Fibroblast of skin of left biceps (primary cell): ENCODE measurements around the gene CELF3.

ENCODE experiments used
- DNase-seq, 2 experiments: peaks; one replicate each; pipeline ENCODE4 v3.0.0-alpha.2; 2013; ENCODE audit warnings: low read depth in 2 of 2

The CELF3 gene

DNA sequence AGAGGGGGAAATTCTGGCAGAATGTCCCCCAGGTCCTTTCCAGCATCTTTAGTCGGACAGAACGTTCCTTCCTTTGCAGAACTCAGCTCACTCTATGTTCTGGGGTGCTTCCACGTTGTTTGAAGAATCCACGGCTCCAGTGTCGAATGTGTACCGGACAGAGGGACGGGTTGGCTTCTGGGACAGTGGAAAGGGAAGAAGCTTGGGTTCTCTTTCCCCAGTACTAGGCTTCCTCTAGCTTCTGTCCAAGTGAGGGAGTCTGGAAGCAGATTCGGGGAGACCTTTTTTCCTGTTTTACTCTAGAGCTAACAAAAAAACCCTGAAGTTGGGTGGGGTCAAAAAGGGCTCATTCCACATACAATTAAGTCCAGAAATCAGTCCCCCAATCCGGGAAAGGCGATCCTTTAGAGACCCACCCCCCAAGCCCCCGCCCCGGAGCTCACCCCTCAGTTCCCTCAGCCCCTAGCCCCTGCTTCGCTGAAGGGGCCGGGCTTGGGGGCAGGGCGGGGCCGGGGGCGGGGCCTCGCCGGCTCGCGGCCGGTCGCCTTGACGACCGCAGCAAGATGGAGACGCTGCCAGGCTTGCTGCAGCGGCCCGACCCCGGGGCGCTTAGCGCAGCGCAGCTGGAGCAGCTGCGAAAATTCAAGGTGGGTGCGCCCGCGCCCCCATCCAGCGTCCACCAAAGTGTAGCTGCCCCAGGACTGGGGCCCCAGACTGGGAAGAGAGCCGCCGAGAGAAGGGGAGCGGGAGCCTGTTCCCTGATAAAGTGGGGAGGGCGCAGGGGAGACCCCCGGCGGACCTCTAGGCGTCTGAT lies 4.6 kb upstream of the CELF3 start, which contains the start of gene RIIAD1:
Gene RIIAD1, plus strand, starts transcription at position 549 of the 814 bp plus-strand sequence. Its CDS starts 15 bp downstream, at position 564.
- DNase-seq, result no peak

DNA sequence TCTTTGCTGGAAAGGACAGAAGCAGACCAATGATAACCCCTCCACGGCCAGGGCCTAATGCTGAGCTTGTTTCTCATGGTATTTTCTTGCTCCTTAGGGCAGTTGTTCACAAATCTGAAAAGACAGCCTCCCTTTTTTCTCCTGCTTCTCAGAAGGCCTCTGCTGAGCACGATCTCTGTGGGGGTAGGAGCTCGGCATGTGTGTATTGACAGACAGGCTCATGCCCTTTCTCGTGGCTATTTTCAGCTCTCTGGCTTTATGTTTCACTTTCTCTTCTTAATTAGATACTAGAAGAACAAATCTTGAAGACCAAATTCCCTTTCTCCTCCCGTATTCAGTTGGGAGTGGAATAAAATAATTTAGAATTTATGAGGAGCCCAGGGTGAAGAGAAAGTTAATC lies 4.0 kb upstream of the CELF3 start:
- no peak for DNase-seq

GRCh38 chr1:151720125-151720524 lies 3.5 kb upstream of the CELF3 start:
- DNase-seq, result no peak

- DNase-seq, result no peak
Observed at GRCh38 chr1:151718666-151719065, 2.1 kb upstream of the CELF3 start.

GRCh38 chr1:151718011-151718431 lies 1.4 kb upstream of the CELF3 start:
- no peak for DNase-seq

DNA sequence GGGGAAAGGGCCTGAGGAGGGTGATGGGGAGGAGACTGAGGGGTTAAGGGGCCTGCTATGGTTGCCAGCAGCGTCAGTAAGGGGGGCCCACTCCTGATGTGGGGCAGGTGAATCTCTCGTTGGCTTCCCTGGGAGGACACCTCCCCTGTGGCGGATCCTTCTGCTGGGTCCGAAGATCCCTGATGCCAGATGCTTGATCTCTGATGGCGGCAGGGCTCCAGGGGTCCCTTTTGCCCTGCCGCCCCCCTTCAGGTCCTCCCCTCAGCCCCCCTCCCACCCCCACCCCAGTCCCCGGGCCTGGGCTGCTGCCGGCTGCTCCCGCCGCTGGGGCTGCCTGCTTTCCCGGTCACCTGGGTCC lies 219 bp downstream of the CELF3 start:
- no peak for DNase-seq

- DNase-seq, result no peak
Observed at GRCh38 chr1:151715726-151716404, 738 bp downstream of the CELF3 start.

DNA sequence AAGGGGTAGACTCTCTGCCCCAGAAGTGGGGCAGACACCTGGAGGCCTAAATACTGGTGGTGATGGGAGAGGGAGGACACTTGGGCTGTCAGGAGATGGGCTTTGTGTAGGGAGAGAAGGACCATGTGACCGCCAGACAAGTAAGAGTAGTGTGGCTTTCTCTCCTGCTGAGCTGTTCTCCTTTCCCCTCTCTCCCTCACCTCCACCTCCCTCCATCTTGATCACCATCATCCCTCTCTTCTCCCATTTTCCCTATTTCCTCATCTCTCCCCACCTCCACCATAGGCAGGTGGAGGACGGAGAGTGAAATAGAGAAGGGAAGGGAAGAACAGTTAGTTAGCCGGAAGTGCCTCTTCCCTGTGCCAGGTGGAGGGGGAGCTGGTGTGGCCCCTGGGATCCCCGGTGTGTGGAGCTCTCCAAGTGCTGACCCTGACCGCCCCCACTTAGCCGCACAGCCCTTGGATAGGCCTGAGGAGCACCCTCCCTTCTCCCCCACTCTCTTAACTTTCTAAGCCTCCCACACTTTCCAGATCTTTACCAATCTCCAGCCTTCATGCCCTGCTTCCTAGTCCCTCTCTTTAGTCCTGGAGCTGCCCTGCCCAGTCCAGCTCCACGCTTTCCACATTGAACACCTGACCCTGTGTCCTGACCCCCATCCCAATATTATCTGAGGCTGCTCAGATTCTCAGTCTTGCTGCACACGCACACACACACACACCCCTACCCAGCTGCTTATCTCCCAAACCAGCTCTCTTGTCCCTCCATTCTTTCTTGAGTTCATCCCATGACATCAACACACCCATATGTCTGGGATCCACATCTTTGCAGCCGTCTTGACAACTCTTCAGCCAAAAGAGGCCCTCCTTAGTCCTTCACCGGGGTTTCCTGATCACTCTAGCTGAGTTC lies 1.5 kb downstream of the CELF3 start:
- DNase-seq, result no peak

DNA sequence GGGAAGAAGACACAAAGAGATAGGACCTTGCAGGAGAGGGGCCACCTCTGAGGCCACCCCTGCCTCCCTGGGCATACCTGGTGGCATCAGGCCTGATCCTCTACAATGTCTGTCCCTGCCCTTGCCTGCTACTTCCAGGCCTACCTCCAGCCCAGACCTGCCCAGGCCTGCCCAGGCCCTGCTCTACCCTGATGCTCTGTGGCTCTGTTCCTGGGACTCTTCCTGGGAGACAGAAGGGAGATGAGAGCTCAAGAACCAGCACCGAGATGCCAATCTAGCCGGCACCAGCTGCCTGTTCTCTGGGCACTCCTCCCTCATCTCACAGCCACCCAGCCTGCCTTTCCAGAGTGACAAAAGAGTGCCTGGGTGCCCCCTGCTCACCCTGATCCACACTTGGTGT lies 2.7 kb downstream of the CELF3 start:
- no peak for DNase-seq

GRCh38 chr1:151713044-151713443 lies 3.6 kb downstream of the CELF3 start:
- no peak for DNase-seq

- DNase-seq, result no peak
Observed at GRCh38 chr1:151711951-151712350, 4.7 kb downstream of the CELF3 start.

- DNase-seq, result no peak
Observed at GRCh38 chr1:151711044-151711800, 5.4 kb downstream of the CELF3 start.

- DNase-seq, result no peak
Observed at GRCh38 chr1:151710187-151710840, 6.3 kb downstream of the CELF3 start.

DNA sequence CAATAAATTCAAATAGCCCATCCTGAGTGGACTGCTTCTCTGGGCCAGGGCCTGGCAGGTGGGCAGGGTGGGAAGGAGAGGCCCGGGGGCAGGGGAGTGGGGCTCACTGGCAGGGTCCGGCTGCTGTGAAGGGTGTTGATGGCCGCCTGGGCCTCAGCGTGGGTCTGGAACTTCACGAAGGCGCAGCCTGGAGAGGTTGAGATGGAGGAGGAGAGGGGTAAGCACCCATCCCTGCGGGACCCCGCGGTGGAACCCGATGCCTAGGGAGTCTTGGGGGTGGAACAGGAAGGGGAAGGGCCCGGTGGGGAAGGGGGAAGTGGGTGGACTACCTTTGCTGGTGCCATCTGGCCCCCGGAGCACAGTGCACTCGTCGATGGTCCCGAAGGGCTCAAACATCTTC lies 7.7 kb downstream of the CELF3 start:
- DNase-seq, result no peak

- DNase-seq, result no peak
Observed at GRCh38 chr1:151707541-151708065, 9.0 kb downstream of the CELF3 start.

DNA sequence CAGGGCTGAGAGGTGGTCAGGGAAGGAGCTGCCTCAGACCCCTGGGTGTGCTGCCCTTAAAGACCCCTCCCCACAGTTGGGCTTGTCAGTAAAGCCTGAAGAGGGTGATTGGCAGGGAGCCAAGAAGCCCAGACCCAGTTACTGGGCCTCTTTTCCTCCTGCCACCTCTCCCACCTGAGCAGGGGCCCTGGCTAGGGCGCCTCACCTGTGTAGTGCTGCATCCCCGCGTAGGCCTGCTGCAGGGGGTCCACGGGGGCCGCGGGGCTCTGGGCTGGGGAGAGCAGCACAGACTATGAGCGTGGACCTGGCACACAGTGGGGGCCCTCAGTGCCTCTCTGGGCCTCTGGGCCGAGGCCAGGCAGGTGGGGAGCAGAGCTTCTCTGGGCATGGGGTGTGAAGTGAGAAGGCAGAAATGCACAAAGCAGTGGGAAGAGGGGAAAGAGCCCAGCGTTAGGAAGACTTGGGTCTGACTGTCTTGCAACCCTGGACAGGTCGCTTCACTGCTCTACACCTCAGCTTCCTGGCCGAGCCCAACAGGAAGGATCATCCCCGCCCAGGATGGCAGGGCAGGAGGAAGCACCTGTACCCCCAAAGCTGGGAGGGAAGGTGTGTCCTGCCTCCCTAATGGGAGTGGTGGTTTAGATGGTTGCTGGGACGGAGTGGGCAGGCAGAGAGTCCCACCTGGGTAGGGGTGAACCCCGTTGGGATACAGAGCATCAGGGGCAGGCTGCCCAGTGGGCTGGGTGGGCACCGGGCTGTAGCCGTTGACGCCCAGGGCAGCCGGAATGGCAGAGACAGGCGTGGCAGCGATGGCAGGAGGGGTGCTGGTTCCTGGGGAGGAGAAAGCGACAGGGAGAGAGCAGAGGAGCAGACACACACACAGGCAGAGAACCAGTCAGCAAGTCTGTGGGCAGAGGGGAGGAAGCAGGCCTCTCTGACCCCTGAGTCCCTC lies 9.9 kb downstream of the CELF3 start:
- no peak for DNase-seq

DNA sequence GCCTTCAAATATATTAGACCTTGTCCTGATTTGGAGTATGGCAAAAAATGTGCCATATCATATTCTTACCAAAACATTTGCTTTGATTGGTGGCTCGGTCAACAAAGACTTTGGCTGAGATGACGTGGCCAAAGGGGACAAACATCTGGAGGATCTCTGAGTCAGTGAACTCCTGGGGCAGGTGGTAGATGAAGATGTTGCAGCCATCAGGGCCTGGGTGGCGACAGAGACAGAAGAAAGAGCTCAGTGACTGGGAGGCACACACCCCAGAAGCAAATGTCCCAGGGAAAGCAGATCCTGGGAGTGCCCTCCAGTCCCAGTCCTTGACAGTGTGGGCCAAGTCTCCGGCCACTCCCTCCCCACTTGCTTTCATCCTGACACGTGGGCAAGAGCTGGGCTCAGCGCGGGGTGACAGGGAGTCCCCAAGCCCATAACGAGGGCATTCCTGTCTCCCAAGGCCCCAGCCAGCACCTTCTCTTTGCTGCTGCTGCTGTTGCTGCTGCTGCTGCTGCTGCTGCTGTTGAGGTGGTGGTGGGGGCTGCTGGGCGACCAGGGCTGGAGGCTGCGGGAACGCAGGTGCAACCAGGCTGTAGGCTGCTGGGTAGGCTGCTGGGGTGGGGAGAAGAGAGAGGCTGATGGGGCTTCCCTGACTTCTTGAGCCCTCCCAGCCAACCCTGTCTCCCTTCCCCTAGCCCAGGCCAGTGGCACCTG lies 10.7 kb downstream of the CELF3 start:
- no peak for DNase-seq

GRCh38 chr1:151705146-151705545 lies 11.5 kb downstream of the CELF3 start:
- DNase-seq, result no peak

DNA sequence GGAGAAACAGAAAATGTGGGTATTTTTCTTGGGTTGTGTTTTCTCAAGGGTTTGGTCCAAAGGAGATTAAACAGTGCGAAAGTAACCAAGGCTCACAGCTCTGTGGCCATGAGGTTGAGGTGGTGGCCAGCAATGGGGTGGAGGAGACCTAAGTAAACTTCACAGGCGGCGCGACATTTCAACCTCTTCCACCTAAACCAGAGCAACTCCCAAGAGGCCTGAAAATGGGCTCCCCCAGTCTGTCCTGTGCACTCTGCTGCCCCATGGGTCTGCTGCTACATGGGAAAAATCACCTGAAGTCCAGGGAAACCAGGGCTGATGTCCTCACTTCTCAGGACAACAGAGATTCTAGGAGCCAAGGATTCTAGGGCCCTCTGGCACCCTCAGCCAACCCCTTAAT lies 12.4 kb downstream of the CELF3 start:
- no peak for DNase-seq
